WTC11 (cell line): ENCODE data around the gene OFD1. TPM values are rescaled to one million over a fixed set of nuclear protein-coding genes. Genes with fewer than 3 reads are reported as not detected.

ENCODE experiments used
- ATAC-seq: fragments of 200-7000 bp; cut with Tn5 transposase; 2 replicates; pipeline ENCODE4 v1.10.0; 2021; ENCODE audit warnings: mild to moderate bottlenecking, moderate library complexity
- CTCF ChIA-PET: fragments of 300-600 bp; sonication (Branson Sonifier 250); formaldehyde crosslinking; loops from one replicate; lab custom pipeline; 2021; ENCODE audit warnings: antibody characterized with exemption; lab: Charles Lee
- POLR2A ChIA-PET: fragments of 350-600 bp; sonication (Branson Sonifier 250); formaldehyde crosslinking; loops from one replicate; lab custom pipeline; 2021; ENCODE audit warnings: antibody characterized with exemption; lab: Charles Lee
- DNase-seq: peaks from one replicate; pipeline ENCODE4 v3.0.0; 2021; ENCODE audit warnings: low spot score
- H3K27ac Mint-ChIP-seq: 2 replicates; pipeline ENCODE4 v1.8.0; 2021; ENCODE audit warnings: mixed read lengths
- H3K27me3 Mint-ChIP-seq: 2 replicates; pipeline ENCODE4 v1.8.0; 2021; ENCODE audit warnings: low read depth, mild to moderate bottlenecking, moderate library complexity, mixed read lengths
- H3K36me3 Mint-ChIP-seq: 2 replicates; pipeline ENCODE4 v1.8.0; 2021; ENCODE audit warnings: mixed read lengths
- H3K4me1 Mint-ChIP-seq: 2 replicates; pipeline ENCODE4 v1.8.0; 2022; ENCODE audit warnings: mixed read lengths
- H3K4me3 Mint-ChIP-seq: 2 replicates; pipeline ENCODE4 v1.8.0; 2021; ENCODE audit warnings: mild to moderate bottlenecking, moderate library complexity, mixed read lengths
- H3K9me3 Mint-ChIP-seq: 2 replicates; pipeline ENCODE4 v1.8.0; 2021; ENCODE audit warnings: mixed read lengths
- CREB1 ChIP-seq: sonication (generic); formaldehyde crosslinking; IDR thresholded peaks from 2 replicates; pipeline ENCODE4 v1.8.0; 2023; ENCODE audit warnings: mild to moderate bottlenecking, missing genetic modification reagents
- E2F4 ChIP-seq: sonication (generic); formaldehyde crosslinking; IDR thresholded peaks from 2 replicates; pipeline ENCODE4 v1.8.1; 2022; ENCODE audit warnings: low read depth, mild to moderate bottlenecking, moderate library complexity, missing genetic modification reagents, borderline replicate concordance
- ELF4 ChIP-seq: sonication (generic); formaldehyde crosslinking; IDR thresholded peaks from 2 replicates; pipeline ENCODE4 v1.8.1; 2022; ENCODE audit warnings: low read depth, mild to moderate bottlenecking, moderate library complexity, missing genetic modification reagents
- EMX1 ChIP-seq: fragments of 250-450 bp; sonication (Bioruptor Pico); IDR thresholded peaks from 2 replicates; pipeline ENCODE4 v1.8.0; 2021; ENCODE audit warnings: mild to moderate bottlenecking
- ETV6 ChIP-seq: sonication (generic); formaldehyde crosslinking; IDR thresholded peaks from 2 replicates; pipeline ENCODE4 v1.8.1; 2022; ENCODE audit warnings: mild to moderate bottlenecking, missing genetic modification reagents
- FOXK1 ChIP-seq: sonication (generic); formaldehyde crosslinking; IDR thresholded peaks from 2 replicates; pipeline ENCODE4 v1.8.0; 2022; ENCODE audit warnings: mild to moderate bottlenecking, moderate library complexity, missing genetic modification reagents
- HMGXB4 ChIP-seq: sonication (generic); formaldehyde crosslinking; IDR thresholded peaks from 2 replicates; pipeline ENCODE4 v1.8.1; 2023; ENCODE audit warnings: mild to moderate bottlenecking, moderate library complexity, missing genetic modification reagents
- JUN ChIP-seq: sonication (generic); formaldehyde crosslinking; IDR thresholded peaks from 2 replicates; pipeline ENCODE4 v1.8.0; 2023; ENCODE audit warnings: mild to moderate bottlenecking, missing genetic modification reagents
- NFYB ChIP-seq: sonication (generic); formaldehyde crosslinking; conservative IDR thresholded peaks from 2 replicates; pipeline ENCODE4 v1.8.0; 2022; ENCODE audit warnings: low read depth, missing genetic modification reagents
- NR3C1 ChIP-seq: sonication (generic); formaldehyde crosslinking; conservative IDR thresholded peaks from 2 replicates; pipeline ENCODE4 v1.8.1; 2023; ENCODE audit warnings: low read depth, mild to moderate bottlenecking, missing genetic modification reagents
- RORB ChIP-seq: fragments of 250-450 bp; sonication (Bioruptor Pico); IDR thresholded peaks from 2 replicates; pipeline ENCODE4 v1.9.0; 2021; ENCODE audit warnings: mild to moderate bottlenecking
- TP53 ChIP-seq: sonication (generic); formaldehyde crosslinking; IDR thresholded peaks from 2 replicates; pipeline ENCODE4 v1.8.1; 2023; ENCODE audit warnings: mild to moderate bottlenecking, missing genetic modification reagents
- ZNF219 ChIP-seq: sonication (generic); formaldehyde crosslinking; IDR thresholded peaks from 2 replicates; pipeline ENCODE4 v1.8.0; 2023; ENCODE audit warnings: missing genetic modification reagents, mild to moderate bottlenecking, borderline replicate concordance
- total RNA-seq: library from RNA; stranded (reverse); gene quantifications from 3 replicates; pipeline ENCODE4 v1.2.3, GENCODE V29; 2021
- TF ChIP-seq, protein P1 (sequence below): sonication (generic); formaldehyde crosslinking; IDR thresholded peaks from 2 replicates; pipeline ENCODE4 v1.8.1; 2022; ENCODE audit warnings: missing genetic modification reagents, borderline replicate concordance
- TF ChIP-seq, protein P2 (sequence below): sonication (generic); formaldehyde crosslinking; IDR thresholded peaks from 2 replicates; pipeline ENCODE4 v1.8.0; 2023; ENCODE audit warnings: mild to moderate bottlenecking, missing genetic modification reagents
- TF ChIP-seq, protein P3 (sequence below): sonication (generic); formaldehyde crosslinking; IDR thresholded peaks from 2 replicates; pipeline ENCODE4 v1.8.0; 2023; ENCODE audit warnings: missing genetic modification reagents, mild to moderate bottlenecking, borderline replicate concordance
- TF ChIP-seq, protein P4 (sequence below): sonication (generic); formaldehyde crosslinking; IDR thresholded peaks from 2 replicates; pipeline ENCODE4 v1.8.1; 2022; ENCODE audit warnings: mild to moderate bottlenecking, moderate library complexity, missing genetic modification reagents
- TF ChIP-seq, protein P5 (sequence below): sonication (generic); formaldehyde crosslinking; IDR thresholded peaks from 2 replicates; pipeline ENCODE4 v1.8.0; 2022; ENCODE audit warnings: mild to moderate bottlenecking, missing genetic modification reagents

OFD1 gene
- total RNA-seq, 1 experiment from 2014 or later = 23.4 TPM

GRCh38 chrX:13702111-13702789 is 32.3 kb upstream of the OFD1 start:
- peak overlapping the region; percentile 39; the same call in 1 of the 2 replicates for H3K27ac Mint-ChIP-seq

More at GRCh38 chrX:13702111-13702789, 32.3 kb upstream of the OFD1 start:
- DNase-seq (no peak), ATAC-seq (no peak)
- TF ChIP-seq CREB1 (CRISPR knock-in tag) (no peak), ETV6 (CRISPR knock-in tag) (no peak), E2F4 (no peak), TP53 (CRISPR knock-in tag) (no peak), RORB (no peak), NR3C1 (CRISPR knock-in tag) (no peak), FOXK1 (no peak), ZNF219 (CRISPR knock-in tag) (no peak), ELF4 (no peak), HMGXB4 (CRISPR knock-in tag) (no peak), JUN (CRISPR knock-in tag) (no peak), EMX1 (CRISPR knock-in tag) (no peak), NFYB (CRISPR knock-in tag) (no peak)
- TF ChIP-seq, protein P1, sequence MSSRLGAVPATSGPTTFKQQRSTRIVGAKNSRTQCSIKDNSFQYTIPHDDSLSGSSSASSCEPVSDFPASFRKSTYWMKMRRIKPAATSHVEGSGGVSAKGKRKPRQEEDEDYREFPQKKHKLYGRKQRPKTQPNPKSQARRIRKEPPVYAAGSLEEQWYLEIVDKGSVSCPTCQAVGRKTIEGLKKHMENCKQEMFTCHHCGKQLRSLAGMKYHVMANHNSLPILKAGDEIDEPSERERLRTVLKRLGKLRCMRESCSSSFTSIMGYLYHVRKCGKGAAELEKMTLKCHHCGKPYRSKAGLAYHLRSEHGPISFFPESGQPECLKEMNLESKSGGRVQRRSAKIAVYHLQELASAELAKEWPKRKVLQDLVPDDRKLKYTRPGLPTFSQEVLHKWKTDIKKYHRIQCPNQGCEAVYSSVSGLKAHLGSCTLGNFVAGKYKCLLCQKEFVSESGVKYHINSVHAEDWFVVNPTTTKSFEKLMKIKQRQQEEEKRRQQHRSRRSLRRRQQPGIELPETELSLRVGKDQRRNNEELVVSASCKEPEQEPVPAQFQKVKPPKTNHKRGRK (CRISPR knock-in tag) = no peak
- TF ChIP-seq, protein P2, sequence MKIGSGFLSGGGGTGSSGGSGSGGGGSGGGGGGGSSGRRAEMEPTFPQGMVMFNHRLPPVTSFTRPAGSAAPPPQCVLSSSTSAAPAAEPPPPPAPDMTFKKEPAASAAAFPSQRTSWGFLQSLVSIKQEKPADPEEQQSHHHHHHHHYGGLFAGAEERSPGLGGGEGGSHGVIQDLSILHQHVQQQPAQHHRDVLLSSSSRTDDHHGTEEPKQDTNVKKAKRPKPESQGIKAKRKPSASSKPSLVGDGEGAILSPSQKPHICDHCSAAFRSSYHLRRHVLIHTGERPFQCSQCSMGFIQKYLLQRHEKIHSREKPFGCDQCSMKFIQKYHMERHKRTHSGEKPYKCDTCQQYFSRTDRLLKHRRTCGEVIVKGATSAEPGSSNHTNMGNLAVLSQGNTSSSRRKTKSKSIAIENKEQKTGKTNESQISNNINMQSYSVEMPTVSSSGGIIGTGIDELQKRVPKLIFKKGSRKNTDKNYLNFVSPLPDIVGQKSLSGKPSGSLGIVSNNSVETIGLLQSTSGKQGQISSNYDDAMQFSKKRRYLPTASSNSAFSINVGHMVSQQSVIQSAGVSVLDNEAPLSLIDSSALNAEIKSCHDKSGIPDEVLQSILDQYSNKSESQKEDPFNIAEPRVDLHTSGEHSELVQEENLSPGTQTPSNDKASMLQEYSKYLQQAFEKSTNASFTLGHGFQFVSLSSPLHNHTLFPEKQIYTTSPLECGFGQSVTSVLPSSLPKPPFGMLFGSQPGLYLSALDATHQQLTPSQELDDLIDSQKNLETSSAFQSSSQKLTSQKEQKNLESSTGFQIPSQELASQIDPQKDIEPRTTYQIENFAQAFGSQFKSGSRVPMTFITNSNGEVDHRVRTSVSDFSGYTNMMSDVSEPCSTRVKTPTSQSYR = no peak
- TF ChIP-seq, protein P3, sequence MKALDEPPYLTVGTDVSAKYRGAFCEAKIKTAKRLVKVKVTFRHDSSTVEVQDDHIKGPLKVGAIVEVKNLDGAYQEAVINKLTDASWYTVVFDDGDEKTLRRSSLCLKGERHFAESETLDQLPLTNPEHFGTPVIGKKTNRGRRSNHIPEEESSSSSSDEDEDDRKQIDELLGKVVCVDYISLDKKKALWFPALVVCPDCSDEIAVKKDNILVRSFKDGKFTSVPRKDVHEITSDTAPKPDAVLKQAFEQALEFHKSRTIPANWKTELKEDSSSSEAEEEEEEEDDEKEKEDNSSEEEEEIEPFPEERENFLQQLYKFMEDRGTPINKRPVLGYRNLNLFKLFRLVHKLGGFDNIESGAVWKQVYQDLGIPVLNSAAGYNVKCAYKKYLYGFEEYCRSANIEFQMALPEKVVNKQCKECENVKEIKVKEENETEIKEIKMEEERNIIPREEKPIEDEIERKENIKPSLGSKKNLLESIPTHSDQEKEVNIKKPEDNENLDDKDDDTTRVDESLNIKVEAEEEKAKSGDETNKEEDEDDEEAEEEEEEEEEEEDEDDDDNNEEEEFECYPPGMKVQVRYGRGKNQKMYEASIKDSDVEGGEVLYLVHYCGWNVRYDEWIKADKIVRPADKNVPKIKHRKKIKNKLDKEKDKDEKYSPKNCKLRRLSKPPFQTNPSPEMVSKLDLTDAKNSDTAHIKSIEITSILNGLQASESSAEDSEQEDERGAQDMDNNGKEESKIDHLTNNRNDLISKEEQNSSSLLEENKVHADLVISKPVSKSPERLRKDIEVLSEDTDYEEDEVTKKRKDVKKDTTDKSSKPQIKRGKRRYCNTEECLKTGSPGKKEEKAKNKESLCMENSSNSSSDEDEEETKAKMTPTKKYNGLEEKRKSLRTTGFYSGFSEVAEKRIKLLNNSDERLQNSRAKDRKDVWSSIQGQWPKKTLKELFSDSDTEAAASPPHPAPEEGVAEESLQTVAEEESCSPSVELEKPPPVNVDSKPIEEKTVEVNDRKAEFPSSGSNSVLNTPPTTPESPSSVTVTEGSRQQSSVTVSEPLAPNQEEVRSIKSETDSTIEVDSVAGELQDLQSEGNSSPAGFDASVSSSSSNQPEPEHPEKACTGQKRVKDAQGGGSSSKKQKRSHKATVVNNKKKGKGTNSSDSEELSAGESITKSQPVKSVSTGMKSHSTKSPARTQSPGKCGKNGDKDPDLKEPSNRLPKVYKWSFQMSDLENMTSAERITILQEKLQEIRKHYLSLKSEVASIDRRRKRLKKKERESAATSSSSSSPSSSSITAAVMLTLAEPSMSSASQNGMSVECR (CRISPR knock-in tag) = no peak
- TF ChIP-seq, protein P4, sequence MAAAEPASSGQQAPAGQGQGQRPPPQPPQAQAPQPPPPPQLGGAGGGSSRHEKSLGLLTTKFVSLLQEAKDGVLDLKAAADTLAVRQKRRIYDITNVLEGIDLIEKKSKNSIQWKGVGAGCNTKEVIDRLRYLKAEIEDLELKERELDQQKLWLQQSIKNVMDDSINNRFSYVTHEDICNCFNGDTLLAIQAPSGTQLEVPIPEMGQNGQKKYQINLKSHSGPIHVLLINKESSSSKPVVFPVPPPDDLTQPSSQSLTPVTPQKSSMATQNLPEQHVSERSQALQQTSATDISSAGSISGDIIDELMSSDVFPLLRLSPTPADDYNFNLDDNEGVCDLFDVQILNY (CRISPR knock-in tag) = no peak
- TF ChIP-seq, protein P5, sequence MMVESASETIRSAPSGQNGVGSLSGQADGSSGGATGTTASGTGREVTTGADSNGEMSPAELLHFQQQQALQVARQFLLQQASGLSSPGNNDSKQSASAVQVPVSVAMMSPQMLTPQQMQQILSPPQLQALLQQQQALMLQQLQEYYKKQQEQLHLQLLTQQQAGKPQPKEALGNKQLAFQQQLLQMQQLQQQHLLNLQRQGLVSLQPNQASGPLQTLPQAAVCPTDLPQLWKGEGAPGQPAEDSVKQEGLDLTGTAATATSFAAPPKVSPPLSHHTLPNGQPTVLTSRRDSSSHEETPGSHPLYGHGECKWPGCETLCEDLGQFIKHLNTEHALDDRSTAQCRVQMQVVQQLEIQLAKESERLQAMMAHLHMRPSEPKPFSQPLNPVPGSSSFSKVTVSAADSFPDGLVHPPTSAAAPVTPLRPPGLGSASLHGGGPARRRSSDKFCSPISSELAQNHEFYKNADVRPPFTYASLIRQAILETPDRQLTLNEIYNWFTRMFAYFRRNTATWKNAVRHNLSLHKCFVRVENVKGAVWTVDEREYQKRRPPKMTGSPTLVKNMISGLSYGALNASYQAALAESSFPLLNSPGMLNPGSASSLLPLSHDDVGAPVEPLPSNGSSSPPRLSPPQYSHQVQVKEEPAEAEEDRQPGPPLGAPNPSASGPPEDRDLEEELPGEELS = no peak
- Mint-ChIP-seq H3K36me3 (no peaks in the 10 kb centered on the region; the same call in 1 of the 2 replicates), H3K27me3 (no peaks in the 10 kb centered on the region), H3K4me3 (no peak overlapping the region), H3K9me3 (no peaks in the 10 kb centered on the region), H3K4me1 (peaks cover 23% of the 10 kb centered on the region)
- CTCF ChIA-PET = no interaction called here
- POLR2A ChIA-PET = no interaction called here
